Thoracic aorta (tissue), 2 donors: Measurements from ENCODE around the gene NAXD. TPM values are rescaled to one million over a fixed set of nuclear protein-coding genes. Genes with fewer than 3 reads are reported as not detected.

Source experiments
- ATAC-seq: fragments of 150-250 bp; one replicate; pipeline ENCODE4 v1.8.0; 2017; ENCODE audit warnings: low read depth; ENCODE audit not compliant: insufficient number of reproducible peaks, low FRiP score
- DNase-seq: peaks from one replicate; pipeline ENCODE4 v3.0.0-alpha.2; 2020; ENCODE audit warnings: low spot score
- H3K27ac ChIP-seq, 2 donors: fragments of 200-600 bp; sonication (generic); 1 replicate in 1 of 2; 2 replicates in 1 of 2; pipeline ENCODE4 v1.5.1; 2016; ENCODE audit warnings: mild to moderate bottlenecking in 2 of 2, moderate library complexity in 2 of 2
- H3K27me3 ChIP-seq: fragments of 200-600 bp; sonication (generic); replicated peaks from 2 replicates; pipeline ENCODE4 v1.6.0; 2016; ENCODE audit warnings: mild to moderate bottlenecking; ENCODE audit not compliant: insufficient read depth
- H3K36me3 ChIP-seq: fragments of 200-600 bp; sonication (generic); one replicate; pipeline ENCODE4 v1.5.1; 2016
- H3K4me1 ChIP-seq, 2 donors: fragments of 200-600 bp; sonication (generic); 1 replicate in 1 of 2; 2 replicates in 1 of 2; pipeline versions ENCODE4 v1.5.1 to v1.6.0; 2016; ENCODE audit warnings: low read depth in 2 of 2, mild to moderate bottlenecking in 1 of 2; ENCODE audit not compliant: control insufficient read depth in 1 of 2
- H3K4me3 ChIP-seq: fragments of 200-600 bp; sonication (generic); 2 replicates; pipeline ENCODE4 v1.5.1; 2016; ENCODE audit warnings: mild to moderate bottlenecking
- H3K9me3 ChIP-seq: fragments of 200-600 bp; sonication (generic); 2 replicates; pipeline ENCODE4 v1.5.1; 2016
- total RNA-seq, 2 donors: library from RNA; depleted of rRNA; stranded (reverse); fragments of >200 nt; gene quantifications; one replicate each; pipeline versions ENCODE4 v1.1.0 to v1.2.3, GENCODE V29; 2016
- TF ChIP-seq, protein P1 (sequence below): fragments of 200-600 bp; sonication (generic); IDR thresholded peaks from one replicate; pipeline ENCODE4 v1.5.1; 2019; ENCODE audit warnings: antibody characterized with exemption

Gene NAXD
- total RNA-seq, 2 donors from 2014 or later = 24.9 to 31.4 TPM

DNA sequence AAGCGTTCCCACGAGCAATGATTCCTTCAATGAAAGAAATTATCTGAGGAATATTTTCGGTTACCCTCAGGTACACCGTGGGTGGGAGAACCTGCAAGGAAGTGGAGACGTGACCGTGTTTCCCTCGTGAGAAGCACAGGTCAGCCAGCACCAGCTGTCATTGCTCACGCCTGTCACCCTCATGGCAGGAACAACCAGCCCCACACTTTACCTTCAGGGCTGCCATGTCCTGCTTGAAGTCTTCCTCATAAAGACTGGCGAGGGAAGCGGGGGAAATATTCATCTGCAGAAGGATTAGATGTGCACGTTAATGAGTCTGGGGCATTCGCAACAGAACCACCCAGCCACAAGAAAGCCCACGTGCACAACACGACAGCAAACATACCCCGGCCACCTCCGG lies 72.4 kb downstream of the NAXD start:
- no peak for ATAC-seq
- Histone ChIP-seq H3K4me1 (no peaks in the 10 kb centered on the region), H3K4me3 (no peak overlapping the region), H3K9me3 (no peaks in the 10 kb centered on the region), H3K27me3 (no peaks in the 10 kb centered on the region), H3K36me3 (peaks cover 29% of the 10 kb centered on the region), H3K27ac (no peak overlapping the region)
- DNase-seq = no peak
- TF ChIP-seq, protein P1, sequence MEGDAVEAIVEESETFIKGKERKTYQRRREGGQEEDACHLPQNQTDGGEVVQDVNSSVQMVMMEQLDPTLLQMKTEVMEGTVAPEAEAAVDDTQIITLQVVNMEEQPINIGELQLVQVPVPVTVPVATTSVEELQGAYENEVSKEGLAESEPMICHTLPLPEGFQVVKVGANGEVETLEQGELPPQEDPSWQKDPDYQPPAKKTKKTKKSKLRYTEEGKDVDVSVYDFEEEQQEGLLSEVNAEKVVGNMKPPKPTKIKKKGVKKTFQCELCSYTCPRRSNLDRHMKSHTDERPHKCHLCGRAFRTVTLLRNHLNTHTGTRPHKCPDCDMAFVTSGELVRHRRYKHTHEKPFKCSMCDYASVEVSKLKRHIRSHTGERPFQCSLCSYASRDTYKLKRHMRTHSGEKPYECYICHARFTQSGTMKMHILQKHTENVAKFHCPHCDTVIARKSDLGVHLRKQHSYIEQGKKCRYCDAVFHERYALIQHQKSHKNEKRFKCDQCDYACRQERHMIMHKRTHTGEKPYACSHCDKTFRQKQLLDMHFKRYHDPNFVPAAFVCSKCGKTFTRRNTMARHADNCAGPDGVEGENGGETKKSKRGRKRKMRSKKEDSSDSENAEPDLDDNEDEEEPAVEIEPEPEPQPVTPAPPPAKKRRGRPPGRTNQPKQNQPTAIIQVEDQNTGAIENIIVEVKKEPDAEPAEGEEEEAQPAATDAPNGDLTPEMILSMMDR = no peak

DNA sequence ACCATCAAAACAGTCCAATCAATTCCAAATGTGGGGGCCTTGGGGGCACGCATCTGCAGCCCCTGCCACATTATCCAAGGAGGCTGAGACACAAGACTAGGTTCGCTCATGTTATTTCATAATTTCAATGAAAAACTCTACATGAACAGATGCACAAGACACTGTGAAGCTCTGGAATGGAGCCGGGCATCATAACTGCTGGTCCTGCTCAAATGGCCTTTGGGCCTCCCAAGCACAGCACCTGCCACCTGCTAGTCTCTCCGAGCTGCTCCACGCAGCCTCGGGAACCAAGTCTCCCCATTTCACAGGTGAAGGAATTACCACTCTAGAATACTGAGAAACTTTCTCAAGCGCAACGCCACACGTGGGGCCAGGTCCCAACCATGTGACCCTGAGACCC lies 73.7 kb downstream of the NAXD start:
- TF ChIP-seq, protein P1 = no peak

More for the DNA sequence above, 73.7 kb downstream of the NAXD start:
- no peaks in the 10 kb centered on the region for H3K27me3 ChIP-seq
- no peaks in the 10 kb centered on the region for H3K9me3 ChIP-seq
- no peak overlapping the region for H3K4me3 ChIP-seq
- no peaks in the 10 kb centered on the region for H3K4me1 ChIP-seq
- peaks cover 31% of the 10 kb centered on the region for H3K36me3 ChIP-seq
- ATAC-seq (no peak), DNase-seq (no peak)
- no peak overlapping the region for H3K27ac ChIP-seq

Other genes starting within 250 kb of the NAXD start
- gene RAB20, start 53.8 kb upstream of the NAXD start, total RNA-seq = 10 to 100 TPM; 22.6 to 34.5 TPM
- 10 to 100 TPM; 45.9 to 70.4 TPM for gene CARS2, start 90.6 kb downstream of the NAXD start, total RNA-seq
- 10 to 100 TPM; 11.6 to 26.3 TPM for gene ING1, start 98.2 kb downstream of the NAXD start, total RNA-seq